ENCODE data around the gene MYBBP1A.

DNA sequence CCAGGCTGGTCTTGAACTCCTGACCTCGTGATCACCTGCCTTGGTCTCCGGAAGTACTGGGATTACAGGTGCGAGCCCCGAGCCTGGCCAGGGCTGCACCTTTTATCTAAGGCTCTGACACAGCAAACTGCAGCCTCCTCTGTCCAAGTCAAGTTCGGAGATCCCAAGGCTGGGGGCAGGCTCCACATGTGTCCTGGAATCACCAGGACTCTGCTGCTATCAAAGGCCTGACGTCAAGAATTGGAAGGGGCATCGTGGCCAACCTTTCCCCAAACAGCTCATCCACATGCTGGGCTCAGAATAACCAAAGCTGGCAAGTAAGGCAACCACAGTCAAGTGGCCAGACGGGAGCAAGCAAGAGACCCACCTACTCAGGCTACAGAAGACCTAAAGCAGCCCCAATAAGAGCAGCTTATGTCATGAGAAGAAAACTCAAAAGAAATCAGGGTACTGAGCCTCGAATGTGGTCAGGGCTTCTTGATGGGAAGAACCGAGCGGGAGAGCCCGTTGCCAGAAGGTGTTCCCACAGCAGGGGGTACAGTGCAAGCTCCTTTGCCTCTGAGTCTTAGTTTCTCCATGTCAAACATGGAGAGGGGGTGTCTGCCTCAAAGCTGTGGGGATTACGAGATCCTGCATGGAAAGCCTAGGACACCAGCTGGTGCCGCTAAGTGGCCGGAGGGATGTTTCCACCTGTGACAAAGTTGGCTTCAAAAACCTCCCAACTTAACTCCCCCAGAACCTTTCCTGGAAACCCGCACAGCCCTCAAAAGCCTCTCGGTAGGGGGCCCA is 7.9 kb downstream of the MYBBP1A start:
- TF ChIP-seq, protein P1, sequence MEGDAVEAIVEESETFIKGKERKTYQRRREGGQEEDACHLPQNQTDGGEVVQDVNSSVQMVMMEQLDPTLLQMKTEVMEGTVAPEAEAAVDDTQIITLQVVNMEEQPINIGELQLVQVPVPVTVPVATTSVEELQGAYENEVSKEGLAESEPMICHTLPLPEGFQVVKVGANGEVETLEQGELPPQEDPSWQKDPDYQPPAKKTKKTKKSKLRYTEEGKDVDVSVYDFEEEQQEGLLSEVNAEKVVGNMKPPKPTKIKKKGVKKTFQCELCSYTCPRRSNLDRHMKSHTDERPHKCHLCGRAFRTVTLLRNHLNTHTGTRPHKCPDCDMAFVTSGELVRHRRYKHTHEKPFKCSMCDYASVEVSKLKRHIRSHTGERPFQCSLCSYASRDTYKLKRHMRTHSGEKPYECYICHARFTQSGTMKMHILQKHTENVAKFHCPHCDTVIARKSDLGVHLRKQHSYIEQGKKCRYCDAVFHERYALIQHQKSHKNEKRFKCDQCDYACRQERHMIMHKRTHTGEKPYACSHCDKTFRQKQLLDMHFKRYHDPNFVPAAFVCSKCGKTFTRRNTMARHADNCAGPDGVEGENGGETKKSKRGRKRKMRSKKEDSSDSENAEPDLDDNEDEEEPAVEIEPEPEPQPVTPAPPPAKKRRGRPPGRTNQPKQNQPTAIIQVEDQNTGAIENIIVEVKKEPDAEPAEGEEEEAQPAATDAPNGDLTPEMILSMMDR (IDR thresholded peaks at IDR 0.05 in 4 of 5, conservative IDR thresholded peaks at IDR 0.05 in 1 of 5): no peak
- TF ChIP-seq POLR2A (IDR thresholded peaks at IDR 0.05): no peak
